GM23248 (cell line): Measurements from ENCODE around the gene MVD. TPM values are rescaled to one million over a fixed set of nuclear protein-coding genes. Genes with fewer than 3 reads are reported as not detected.

ENCODE experiments used
- DNase-seq: peaks from one replicate; pipeline ENCODE4 v3.0.0-alpha.2; 2015
- H2AFZ ChIP-seq: fragments of 200-600 bp; sonication (generic); 2 replicates; pipeline ENCODE4 v1.6.1; 2016; ENCODE audit warnings: antibody characterized with exemption
- H3F3A ChIP-seq: fragments of 200-600 bp; sonication (generic); 2 replicates; pipeline ENCODE4 v1.6.1; 2016; ENCODE audit warnings: mild to moderate bottlenecking, antibody characterized with exemption, mixed run types; ENCODE audit not compliant: insufficient read depth
- H3K27ac ChIP-seq: fragments of 200-600 bp; sonication (generic); 2 replicates; pipeline ENCODE4 v1.5.1; 2016; ENCODE audit warnings: mild to moderate bottlenecking
- H3K27me3 ChIP-seq: fragments of 200-600 bp; sonication (generic); replicated peaks from 2 replicates; pipeline ENCODE4 v1.6.1; 2016; ENCODE audit warnings: mild to moderate bottlenecking; ENCODE audit not compliant: insufficient read depth
- H3K36me3 ChIP-seq: fragments of 200-600 bp; sonication (generic); 2 replicates; pipeline ENCODE4 v1.6.1; 2016; ENCODE audit warnings: low read depth, mild to moderate bottlenecking
- H3K4me1 ChIP-seq: fragments of 200-600 bp; sonication (generic); 2 replicates; pipeline ENCODE4 v1.6.1; 2016; ENCODE audit warnings: mild to moderate bottlenecking; ENCODE audit not compliant: insufficient read depth
- H3K4me2 ChIP-seq: fragments of 200-600 bp; sonication (generic); one replicate; pipeline ENCODE4 v1.6.1; 2016; ENCODE audit warnings: mild to moderate bottlenecking; ENCODE audit not compliant: unreplicated experiment
- H3K4me3 ChIP-seq: fragments of 200-600 bp; sonication (generic); 2 replicates; pipeline ENCODE4 v1.5.1; 2016; ENCODE audit warnings: mild to moderate bottlenecking
- H3K79me2 ChIP-seq: fragments of 200-600 bp; sonication (generic); 2 replicates; pipeline ENCODE4 v1.6.1; 2016; ENCODE audit warnings: mild to moderate bottlenecking; ENCODE audit not compliant: insufficient read depth
- H3K9ac ChIP-seq: fragments of 200-600 bp; sonication (generic); 2 replicates; pipeline ENCODE4 v1.6.1; 2016; ENCODE audit warnings: mild to moderate bottlenecking
- H3K9me2 ChIP-seq: fragments of 200-600 bp; sonication (generic); 2 replicates; pipeline ENCODE4 v1.6.1; 2016; ENCODE audit warnings: mixed run types, mild to moderate bottlenecking, moderate library complexity; ENCODE audit not compliant: insufficient read depth
- H3K9me3 ChIP-seq: fragments of 200-600 bp; sonication (generic); one replicate; pipeline ENCODE4 v1.6.1; 2017; ENCODE audit warnings: low read depth
- H4K20me1 ChIP-seq: fragments of 200-600 bp; sonication (generic); 2 replicates; pipeline ENCODE4 v1.6.0; 2016; ENCODE audit not compliant: insufficient read depth
- EZH2 ChIP-seq: fragments of 200-600 bp; sonication (generic); IDR thresholded peaks from 2 replicates; pipeline ENCODE4 v1.6.1; 2018; ENCODE audit warnings: antibody characterized with exemption, mild to moderate bottlenecking; ENCODE audit not compliant: insufficient read depth, poor library complexity, severe bottlenecking
- EZH2phosphoT487 ChIP-seq: fragments of 200-600 bp; sonication (generic); IDR thresholded peaks from 2 replicates; pipeline ENCODE4 v1.6.1; 2018; ENCODE audit warnings: antibody characterized with exemption, moderate library complexity, mild to moderate bottlenecking, low read depth; ENCODE audit not compliant: insufficient read depth
- WGBS, 2 experiments: methylation state at CpG; one replicate each; pipeline ENCODE4 v1.1.6; 2015 to 2017; ENCODE audit warnings: low lambda C conversion rate in 2 of 2, low coverage in 1 of 2; ENCODE audit errors: missing lambda C conversion rate in 2 of 2; 5-methylcytosine and 5-hydroxymethylcytosine counted together
- in situ Hi-C: fragments of 300-500 bp; cut with MboI; formaldehyde crosslinking; loops from 2 replicates; pipeline ENCODE4 v1.15.0; 2020
- polyA plus RNA-seq: library from polyadenylated mRNA; unstranded; fragments of >200 nt; fragmentation: Nextera tagmentation; extraction: Ambion mirVana; gene quantifications from 2 replicates; pipeline ENCODE4 v1.2.1, GENCODE V29; 2016
- total RNA-seq: library from RNA; depleted of rRNA; stranded (reverse); fragments of >200 nt; shearing (Covaris generic); gene quantifications from 2 replicates; pipeline ENCODE4 v1.2.3, GENCODE V29; 2014

MVD gene
- total and polyA plus RNA-seq, 2 experiments from 2014 or later, result 25.0 to 27.4 TPM

DNA sequence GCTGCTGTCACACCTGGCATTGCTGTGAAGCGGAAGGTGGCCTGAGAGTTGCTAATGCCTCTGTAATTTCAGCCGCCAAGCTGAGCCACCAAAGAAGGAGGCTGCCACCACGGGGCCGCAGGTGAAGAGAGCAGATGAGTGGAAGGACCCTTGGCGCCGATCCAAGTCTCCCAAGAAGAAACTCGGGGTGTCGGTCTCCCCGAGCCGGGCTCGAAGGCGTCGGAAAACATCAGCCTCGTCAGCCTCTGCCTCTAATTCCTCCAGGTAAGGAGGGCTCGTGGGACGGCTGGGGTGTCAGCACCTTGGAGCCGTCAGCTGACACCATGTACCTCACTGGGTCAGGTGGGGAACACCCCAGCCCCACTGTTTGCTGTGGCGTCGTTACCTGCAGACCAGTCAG is 40.8 kb downstream of the MVD start:
- H3K36me3 ChIP-seq, result peaks cover 6% of the 10 kb centered on the region; the same call in 1 of the 2 replicates
- TF ChIP-seq EZH2phosphoT487 (no peak), EZH2 (no peak)
- no peaks in the 10 kb centered on the region for H3K9me2 ChIP-seq
- WGBS, 2 experiments, result 79 to 85% methylated on average over 19 of the region's 19 CpGs
- H3K4me2 ChIP-seq, result no peak overlapping the region
- H3K27ac ChIP-seq, result no peak overlapping the region
- H3K27me3 ChIP-seq, result no peaks in the 10 kb centered on the region
- H3K4me1 ChIP-seq, result no peaks in the 10 kb centered on the region
- no peaks in the 10 kb centered on the region for H4K20me1 ChIP-seq
- no peak for DNase-seq
- 0 out of 2 replicates have a peak, but pooled peaks cover 11% of the 10 kb centered on the region for H3K79me2 ChIP-seq
- no peak overlapping the region for H2AFZ ChIP-seq
- no peaks in the 10 kb centered on the region for H3K9me3 ChIP-seq
- no peaks in the 10 kb centered on the region for H3F3A ChIP-seq
- in situ Hi-C loops, result no loop called here
- H3K4me3 ChIP-seq, result no peak overlapping the region
- no peak overlapping the region for H3K9ac ChIP-seq

- Histone ChIP-seq H3F3A (no peaks in the 10 kb centered on the region), H3K9me3 (no peaks in the 10 kb centered on the region), H3K9me2 (no peaks in the 10 kb centered on the region), H4K20me1 (no peaks in the 10 kb centered on the region), H3K27ac (no peak overlapping the region), H2AFZ (no peak overlapping the region), H3K79me2 (0 out of 2 replicates have a peak, but pooled peaks cover 20% of the 10 kb centered on the region), H3K4me3 (no peak overlapping the region), H3K4me1 (no peaks in the 10 kb centered on the region), H3K36me3 (peaks cover 6% of the 10 kb centered on the region; the same call in 1 of the 2 replicates), H3K4me2 (no peak overlapping the region), H3K9ac (no peak overlapping the region), H3K27me3 (no peaks in the 10 kb centered on the region)
- TF ChIP-seq EZH2phosphoT487 (no peak), EZH2 (no peak)
- DNase-seq, result no peak
- in situ Hi-C loops, result no loop called here
- WGBS, 2 experiments, result 95 to 99% methylated on average over 14 of the region's 14 CpGs
Measured at GRCh38 chr16:88619859-88620815, 42.8 kb downstream of the MVD start.

- no peak overlapping the region for H3K4me3 ChIP-seq
- no peak overlapping the region for H2AFZ ChIP-seq
- no peaks in the 10 kb centered on the region for H3K27me3 ChIP-seq
- in situ Hi-C loops, result no loop called here
- TF ChIP-seq EZH2 (no peak), EZH2phosphoT487 (no peak)
- no peaks in the 10 kb centered on the region for H3K4me1 ChIP-seq
- H3F3A ChIP-seq, result no peaks in the 10 kb centered on the region
- 91 to 92% methylated on average over 17 to 19 of the region's 19 CpGs for WGBS, 2 experiments
- H3K9me2 ChIP-seq, result no peaks in the 10 kb centered on the region
- H3K36me3 ChIP-seq, result peaks cover 6% of the 10 kb centered on the region; the same call in 1 of the 2 replicates
- H4K20me1 ChIP-seq, result no peaks in the 10 kb centered on the region
- DNase-seq, result no peak
- no peak overlapping the region for H3K27ac ChIP-seq
- H3K9me3 ChIP-seq, result no peaks in the 10 kb centered on the region
- H3K4me2 ChIP-seq, result no peak overlapping the region
- H3K79me2 ChIP-seq, result 0 out of 2 replicates have a peak, but pooled peaks cover 21% of the 10 kb centered on the region
- no peak overlapping the region for H3K9ac ChIP-seq
Measured at GRCh38 chr16:88618956-88619667, 43.8 kb downstream of the MVD start.

DNA sequence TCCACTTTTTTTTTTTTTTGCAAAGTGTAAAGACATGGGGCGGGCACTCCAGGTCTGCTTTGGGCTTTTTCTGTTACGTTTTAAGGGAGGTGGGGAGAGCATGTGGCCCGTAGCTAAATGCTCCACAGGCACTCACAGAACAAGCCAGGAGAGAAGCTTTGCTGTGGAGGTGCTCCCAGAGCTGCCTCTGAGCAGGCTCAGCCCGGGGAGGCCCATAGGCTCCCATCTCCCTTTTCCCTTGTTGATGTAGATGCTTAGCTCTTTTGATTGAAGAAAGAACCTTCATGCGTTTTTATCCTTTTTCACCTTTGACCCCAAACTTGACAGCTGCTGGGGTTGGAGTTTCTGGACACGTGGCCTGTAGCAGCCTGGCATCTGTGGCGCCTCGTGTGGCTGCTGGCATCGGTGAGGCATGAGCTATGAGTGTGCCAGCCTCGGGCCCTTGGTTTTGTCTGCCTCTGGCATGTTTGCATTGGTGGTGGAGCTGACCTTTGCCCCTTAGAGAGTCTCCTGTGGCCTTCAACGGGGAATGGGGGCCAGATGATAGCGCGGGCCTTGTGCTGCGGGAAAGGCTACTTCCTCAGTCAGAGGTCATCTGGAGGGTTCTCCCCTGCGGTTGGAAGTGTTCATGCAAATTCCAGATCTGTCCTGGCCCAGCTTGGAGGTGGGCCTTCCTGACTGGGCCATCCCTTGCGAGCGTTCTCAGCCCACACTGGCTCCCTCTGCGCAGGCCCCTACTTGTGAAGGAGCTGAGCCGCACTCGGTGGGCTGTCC is 44.5 kb downstream of the MVD start:
- Histone ChIP-seq H4K20me1 (no peaks in the 10 kb centered on the region), H3K4me1 (no peaks in the 10 kb centered on the region), H3K36me3 (peaks cover 3% of the 10 kb centered on the region; the same call in 1 of the 2 replicates), H3K9me3 (no peaks in the 10 kb centered on the region), H3K4me3 (no peak overlapping the region), H3K9ac (no peak overlapping the region), H2AFZ (no peak overlapping the region), H3K27ac (no peak overlapping the region), H3K4me2 (no peak overlapping the region), H3K9me2 (no peaks in the 10 kb centered on the region), H3F3A (no peaks in the 10 kb centered on the region), H3K27me3 (no peaks in the 10 kb centered on the region), H3K79me2 (0 out of 2 replicates have a peak, but pooled peaks cover 21% of the 10 kb centered on the region)
- DNase-seq, result no peak
- TF ChIP-seq EZH2 (no peak), EZH2phosphoT487 (no peak)
- 84 to 88% methylated on average over 20 of the region's 20 CpGs for WGBS, 2 experiments
- in situ Hi-C loops, result no loop called here
